ENCODE measurements around the gene GLDC. TPM values are rescaled to one million over a fixed set of nuclear protein-coding genes. Genes with fewer than 3 reads are reported as not detected.

GLDC gene
- total RNA-seq, 1 experiment from 2014 or later, result 145 TPM

- DNase-seq (ENCODE audit: low spot score) (no peak), ATAC-seq (no peak)
- ChIA-PET CTCF (no interaction called here), POLR2A (no interaction called here)
- Mint-ChIP-seq H3K9me3 (peaks cover 31% of the 10 kb centered on the region), H3K27me3 (ENCODE audit: low read depth) (no peaks in the 10 kb centered on the region), H3K4me3 (no peak overlapping the region), H3K27ac (no peak overlapping the region), H3K36me3 (peaks cover 11% of the 10 kb centered on the region), H3K4me1 (0 out of 2 replicates have a peak, but pooled peaks cover 4% of the 10 kb centered on the region)
- no peak for TF ChIP-seq JUN (CRISPR knock-in tag; IDR thresholded peaks at IDR 0.05)
- no peak for TF ChIP-seq CDX4 (CRISPR knock-in tag; IDR thresholded peaks at IDR 0.05; ENCODE audit: borderline replicate concordance)
- TF ChIP-seq, protein P1, sequence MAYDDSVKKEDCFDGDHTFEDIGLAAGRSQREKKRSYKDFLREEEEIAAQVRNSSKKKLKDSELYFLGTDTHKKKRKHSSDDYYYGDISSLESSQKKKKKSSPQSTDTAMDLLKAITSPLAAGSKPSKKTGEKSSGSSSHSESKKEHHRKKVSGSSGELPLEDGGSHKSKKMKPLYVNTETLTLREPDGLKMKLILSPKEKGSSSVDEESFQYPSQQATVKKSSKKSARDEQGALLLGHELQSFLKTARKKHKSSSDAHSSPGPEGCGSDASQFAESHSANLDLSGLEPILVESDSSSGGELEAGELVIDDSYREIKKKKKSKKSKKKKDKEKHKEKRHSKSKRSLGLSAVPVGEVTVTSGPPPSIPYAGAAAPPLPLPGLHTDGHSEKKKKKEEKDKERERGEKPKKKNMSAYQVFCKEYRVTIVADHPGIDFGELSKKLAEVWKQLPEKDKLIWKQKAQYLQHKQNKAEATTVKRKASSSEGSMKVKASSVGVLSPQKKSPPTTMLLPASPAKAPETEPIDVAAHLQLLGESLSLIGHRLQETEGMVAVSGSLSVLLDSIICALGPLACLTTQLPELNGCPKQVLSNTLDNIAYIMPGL (CRISPR knock-in tag; IDR thresholded peaks at IDR 0.05), result no peak
Observed at GRCh38 chr9:6522263-6522662, 123.3 kb downstream of the GLDC start.

- TF ChIP-seq MYBL2 (CRISPR knock-in tag; IDR thresholded peaks at IDR 0.05) (no peak), JUN (CRISPR knock-in tag; IDR thresholded peaks at IDR 0.05) (no peak), ATF3 (CRISPR knock-in tag; conservative IDR thresholded peaks at IDR 0.05) (no peak)
- no peak for DNase-seq (ENCODE audit: low spot score)
- H3K27ac Mint-ChIP-seq, result no peak overlapping the region
- ChIA-PET CTCF (interaction anchor here (1.1 kb wide), 1 partner anchor 317 kb away, joined by 4 read pairs; no protein-coding TSS in a partner anchor), POLR2A (no interaction called here)
- H3K9me3 Mint-ChIP-seq, result peaks cover 9% of the 10 kb centered on the region
- no peak overlapping the region for H3K4me3 Mint-ChIP-seq
- no peaks in the 10 kb centered on the region for H3K4me1 Mint-ChIP-seq
- no peaks in the 10 kb centered on the region for H3K27me3 Mint-ChIP-seq (ENCODE audit: low read depth)
- H3K36me3 Mint-ChIP-seq, result peaks cover 7% of the 10 kb centered on the region
- no peak for ATAC-seq
Observed at GRCh38 chr9:6512085-6512657, 133.4 kb downstream of the GLDC start.

GRCh38 chr9:6506571-6506970 lies 139.0 kb downstream of the GLDC start:
- Mint-ChIP-seq H3K27me3 (ENCODE audit: low read depth) (no peaks in the 10 kb centered on the region), H3K27ac (no peak overlapping the region), H3K9me3 (peaks cover 1% of the 10 kb centered on the region), H3K36me3 (peaks cover 23% of the 10 kb centered on the region), H3K4me1 (peaks cover 6% of the 10 kb centered on the region), H3K4me3 (no peak overlapping the region)
- DNase-seq (ENCODE audit: low spot score) (no peak), ATAC-seq (no peak)
- CTCF ChIA-PET, result no interaction called here
- TF ChIP-seq PRRX2 (CRISPR knock-in tag; IDR thresholded peaks at IDR 0.05) (no peak), ELF4 (CRISPR knock-in tag; IDR thresholded peaks at IDR 0.05; ENCODE audit: low read depth) (no peak), FOXK1 (CRISPR knock-in tag; IDR thresholded peaks at IDR 0.05) (no peak), NFYB (CRISPR knock-in tag; conservative IDR thresholded peaks at IDR 0.05; ENCODE audit: low read depth) (no peak), ZNF121 (CRISPR knock-in tag; IDR thresholded peaks at IDR 0.05) (no peak), ZBTB43 (CRISPR knock-in tag; IDR thresholded peaks at IDR 0.05) (no peak), ZNF317 (CRISPR knock-in tag; IDR thresholded peaks at IDR 0.05; ENCODE audit: borderline replicate concordance, low read depth) (no peak), HMGA2 (CRISPR knock-in tag; IDR thresholded peaks at IDR 0.05) (no peak), AR (CRISPR knock-in tag; IDR thresholded peaks at IDR 0.05) (no peak), ZNF512 (CRISPR knock-in tag; IDR thresholded peaks at IDR 0.05; ENCODE audit: borderline replicate concordance) (no peak), IRF2 (CRISPR knock-in tag; IDR thresholded peaks at IDR 0.05; ENCODE audit: borderline replicate concordance, low read depth) (no peak)
- TF ChIP-seq, protein P2, sequence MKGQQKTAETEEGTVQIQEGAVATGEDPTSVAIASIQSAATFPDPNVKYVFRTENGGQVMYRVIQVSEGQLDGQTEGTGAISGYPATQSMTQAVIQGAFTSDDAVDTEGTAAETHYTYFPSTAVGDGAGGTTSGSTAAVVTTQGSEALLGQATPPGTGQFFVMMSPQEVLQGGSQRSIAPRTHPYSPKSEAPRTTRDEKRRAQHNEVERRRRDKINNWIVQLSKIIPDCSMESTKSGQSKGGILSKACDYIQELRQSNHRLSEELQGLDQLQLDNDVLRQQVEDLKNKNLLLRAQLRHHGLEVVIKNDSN (CRISPR knock-in tag; IDR thresholded peaks at IDR 0.05), result no peak
- POLR2A ChIA-PET, result no interaction called here

Measured in WTC11 (cell line).